K562 (cell line): Measurements from ENCODE around the gene SLC25A40. TPM values are rescaled to one million over a fixed set of nuclear protein-coding genes. Genes with fewer than 3 reads are reported as not detected.
"Not testable (repeated sequence)": the region's sequence is repeated elsewhere in the genome, so short reads cannot be mapped to it uniquely, and the experiment has no call there.

Experiments used
- ATAC-seq: fragments of 200-7000 bp; cut with Tn5 transposase; 3 replicates; pipeline ENCODE4 v1.9.1; 2020; ENCODE audit warnings: moderate library complexity
- BruUV-seq: library from RNA; stranded (reverse); fragments of 400-500 nt; replicated peaks from 2 replicates; lab custom pipeline; 2021; lab: Mats Ljungman, UMichigan
- CTCF ChIA-PET: fragments of 300-600 bp; formaldehyde crosslinking; extraction: SDS; loops from one replicate; lab custom pipeline; 2021; ENCODE audit warnings: low intra/inter-chr PET ratio; lab: Yijun Ruan, JAX
- POLR2A ChIA-PET: fragments of 300-600, 350-650 bp; sonication (Branson Sonifier 250); formaldehyde crosslinking; extraction: SDS; loops from one replicate; lab custom pipeline; 2021; ENCODE audit warnings: antibody characterized with exemption, inconsistent platforms; lab: Yijun Ruan, JAX
- DNase-seq, 4 experiments: peaks; one replicate each; pipeline versions ENCODE4 v3.0.0 to v3.0.0-alpha.2; 2011 to 2018; ENCODE audit warnings: low spot score in 3 of 4, mixed read lengths in 3 of 4; ENCODE audit errors: extremely low read depth in 1 of 4
- FAIRE-seq: peaks from 2 replicates; lab custom pipeline; 2011; peaks lifted over from hg19 to GRCh38; lab: Jason Lieb, UNC
- H2AFZ ChIP-seq: 2 replicates; pipeline ENCODE4 v1.6.0; 2011; ENCODE audit warnings: low read depth, low read length, control low read depth, inconsistent platforms
- H3K27ac ChIP-seq: fragments of 200-600 bp; 3 replicates; pipeline ENCODE4 v1.8.0; 2011; ENCODE audit warnings: low read depth, mild to moderate bottlenecking, control low read depth, inconsistent platforms, low read length, moderate library complexity, mixed read lengths; ENCODE audit errors: extremely low read depth
- H3K27me3 ChIP-seq, 2 experiments: fragments of 300-600 bp in 1 of 2; 2 replicates in 1 of 2; 3 replicates in 1 of 2; pipeline versions ENCODE4 v1.6.0 to v1.8.0; 2011; ENCODE audit warnings: inconsistent platforms in 2 of 2, low read length in 2 of 2, mild to moderate bottlenecking in 1 of 2, mixed read lengths in 1 of 2, moderate library complexity in 1 of 2; ENCODE audit not compliant: control insufficient read depth in 2 of 2, insufficient read depth in 2 of 2
- H3K36me3 ChIP-seq: fragments of 300-600 bp; 3 replicates; pipeline ENCODE4 v1.8.0; 2011; ENCODE audit warnings: mild to moderate bottlenecking, low read length, inconsistent platforms; ENCODE audit not compliant: control insufficient read depth, insufficient read depth
- H3K4me1 ChIP-seq, 2 experiments: fragments of 200-600 bp in 1 of 2; replicated peaks in 1 of 2; 2 replicates in 1 of 2; 3 replicates in 1 of 2; pipeline versions ENCODE4 v1.5.1 to v1.8.0; 2011; ENCODE audit warnings: inconsistent platforms in 2 of 2, low read length in 2 of 2, mild to moderate bottlenecking in 1 of 2, mixed read lengths in 1 of 2, moderate library complexity in 1 of 2; ENCODE audit not compliant: control insufficient read depth in 2 of 2, insufficient read depth in 2 of 2
- H3K4me2 ChIP-seq: 2 replicates; pipeline ENCODE4 v1.6.1; 2011; ENCODE audit warnings: low read length, control low read depth, inconsistent platforms, mixed read lengths; ENCODE audit not compliant: insufficient read depth
- H3K4me3 ChIP-seq: fragments of 200-600 bp; sonication (generic), shearing (Covaris generic); 2 replicates; pipeline ENCODE4 v1.5.1; 2016; ENCODE audit warnings: control low read depth, inconsistent platforms
- H3K79me2 ChIP-seq: fragments of 200-600 bp; 3 replicates; pipeline ENCODE4 v1.8.0; 2011; ENCODE audit warnings: low read length, inconsistent platforms; ENCODE audit not compliant: control insufficient read depth, insufficient read depth
- H3K9ac ChIP-seq, 2 experiments: 2 replicates each; pipeline versions ENCODE4 v1.6.0 to v1.6.1; 2011; ENCODE audit warnings: low read depth in 2 of 2, low read length in 2 of 2, control low read depth in 1 of 2, inconsistent platforms in 1 of 2, mild to moderate bottlenecking in 1 of 2, mixed read lengths in 1 of 2; ENCODE audit not compliant: insufficient read depth in 1 of 2
- H3K9me1 ChIP-seq: one replicate; pipeline ENCODE4 v1.6.0; 2011; ENCODE audit warnings: inconsistent platforms, mild to moderate bottlenecking, low read length, moderate library complexity; ENCODE audit not compliant: control insufficient read depth, insufficient read depth
- H3K9me3 ChIP-seq: replicated peaks from 2 replicates; pipeline ENCODE4 v1.5.1; 2011; ENCODE audit warnings: low read depth, low read length, inconsistent platforms; ENCODE audit not compliant: control insufficient read depth, insufficient read depth
- H4K20me1 ChIP-seq: replicated peaks from 2 replicates; pipeline ENCODE4 v1.6.1; 2011; ENCODE audit warnings: low read length, inconsistent platforms, mixed read lengths; ENCODE audit not compliant: control insufficient read depth, insufficient read depth
- NFATC3 ChIP-seq: fragments of 450-650 bp; IDR thresholded peaks from 2 replicates; pipeline ENCODE4 v1.6.1; 2017; ENCODE audit warnings: mild to moderate bottlenecking
- SETDB1 ChIP-seq: IDR thresholded peaks from one replicate; pipeline ENCODE4 v1.6.1; 2012; ENCODE audit warnings: low read length, control low read depth, inconsistent platforms
- TRIM24 ChIP-seq, 2 experiments: fragments of 450-650 bp; IDR thresholded peaks; 2 replicates each; pipeline ENCODE4 v1.6.1; 2016
- WGBS: fragments of 100-300 bp; shearing (Covaris generic); methylation state at CpG from one replicate; pipeline ENCODE4 v1.1.6; 2016; ENCODE audit warnings: low coverage, mixed read lengths; ENCODE audit not compliant: insufficient coverage; ENCODE audit errors: missing lambda C conversion rate; 5-methylcytosine and 5-hydroxymethylcytosine counted together
- in situ Hi-C: fragments of 300-500 bp; cut with MboI; formaldehyde crosslinking; loops from 4 replicates; pipeline ENCODE4 v1.15.0; 2018; ENCODE audit warnings: inconsistent platforms, mixed read lengths
- intact Hi-C: fragments of 100-400 bp; cut with micrococcal nuclease; formaldehyde crosslinking; loops from 2 replicates; pipeline ENCODE4 v1.14.2; 2022
- polyA plus RNA-seq, 8 experiments: library from polyadenylated mRNA; depleted of rRNA in 4 of 8; stranded (reverse) in 5 of 8; unstranded in 3 of 8; fragments of >200 nt; fragmentation: Nextera tagmentation in 2 of 8; fragmentation: Illumina TruSeq in 1 of 8; extraction: Ambion mirVana in 2 of 8; extraction: Trizol in 1 of 8; gene quantifications; 2 replicates each; pipeline versions ENCODE4 v1.2.1 to v1.2.3, GENCODE V29; 2011 to 2014; ENCODE audit warnings: inconsistent platforms in 1 of 8, missing spikeins in 1 of 8
- total RNA-seq, 7 experiments: library from RNA; depleted of rRNA in 6 of 7; stranded (reverse); fragments of >200 nt in 6 of 7; fragmentation: Illumina TruSeq in 2 of 7; extraction: Trizol in 2 of 7; gene quantifications; 2 replicates each; pipeline versions ENCODE4 v1.2.1 to v1.2.3, GENCODE V29; 2011 to 2021; ENCODE audit warnings: low replicate concordance in 1 of 7
- TF ChIP-seq, protein P1 (sequence below): sonication (generic); formaldehyde crosslinking; IDR thresholded peaks from 2 replicates; pipeline ENCODE4 v1.8.1; 2023; ENCODE audit warnings: mild to moderate bottlenecking, missing genetic modification reagents

Gene SLC25A40
- total and polyA plus RNA-seq, 9 of the 15 experiments (the other 6 are each of a cell fraction or from before 2014, with no cell fraction given) = 6.7 to 44.0 (median 26.5) TPM

DNA sequence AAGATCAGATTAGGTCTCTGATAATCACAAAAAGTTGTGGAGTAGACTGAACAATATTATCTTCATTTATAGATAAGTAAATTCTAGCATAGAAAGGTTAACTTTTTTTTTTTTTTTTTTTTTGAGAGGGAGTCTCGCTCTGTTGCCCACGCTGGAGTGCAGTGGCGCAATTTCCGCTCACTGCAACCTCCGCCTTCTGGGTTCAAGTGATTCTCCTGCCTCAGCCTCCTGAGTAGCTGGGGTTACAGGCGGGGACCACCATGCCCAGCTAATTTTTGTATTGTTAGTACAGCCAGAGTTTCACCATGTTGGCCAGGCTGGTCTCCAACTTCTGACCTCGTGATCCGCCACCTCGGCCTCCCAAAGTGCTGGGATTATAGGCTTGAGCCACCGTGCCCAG lies 2.8 kb downstream of the SLC25A40 start:
- ATAC-seq, H4K20me1 ChIP-seq, BruUV-seq, CTCF ChIA-PET, FAIRE-seq, H3K9me1 ChIP-seq, H3K27me3 ChIP-seq, H2AFZ ChIP-seq, H3K4me1 ChIP-seq, DNase-seq, H3K27ac ChIP-seq, POLR2A ChIA-PET, in situ Hi-C loops, H3K9me3 ChIP-seq: not testable (repeated sequence)
- WGBS = 90% methylated on average over 8 of the region's 10 CpGs
- 0 out of 4 replicates have a peak overlapping the region, but pooled peaks have one; percentile 7 to 96 for H3K9ac ChIP-seq
- peaks cover 99% of the 10 kb centered on the region for H3K79me2 ChIP-seq
- TF ChIP-seq, protein P1, sequence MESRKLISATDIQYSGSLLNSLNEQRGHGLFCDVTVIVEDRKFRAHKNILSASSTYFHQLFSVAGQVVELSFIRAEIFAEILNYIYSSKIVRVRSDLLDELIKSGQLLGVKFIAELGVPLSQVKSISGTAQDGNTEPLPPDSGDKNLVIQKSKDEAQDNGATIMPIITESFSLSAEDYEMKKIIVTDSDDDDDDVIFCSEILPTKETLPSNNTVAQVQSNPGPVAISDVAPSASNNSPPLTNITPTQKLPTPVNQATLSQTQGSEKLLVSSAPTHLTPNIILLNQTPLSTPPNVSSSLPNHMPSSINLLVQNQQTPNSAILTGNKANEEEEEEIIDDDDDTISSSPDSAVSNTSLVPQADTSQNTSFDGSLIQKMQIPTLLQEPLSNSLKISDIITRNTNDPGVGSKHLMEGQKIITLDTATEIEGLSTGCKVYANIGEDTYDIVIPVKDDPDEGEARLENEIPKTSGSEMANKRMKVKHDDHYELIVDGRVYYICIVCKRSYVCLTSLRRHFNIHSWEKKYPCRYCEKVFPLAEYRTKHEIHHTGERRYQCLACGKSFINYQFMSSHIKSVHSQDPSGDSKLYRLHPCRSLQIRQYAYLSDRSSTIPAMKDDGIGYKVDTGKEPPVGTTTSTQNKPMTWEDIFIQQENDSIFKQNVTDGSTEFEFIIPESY (CRISPR knock-in tag) = peak; percentile 65; the same call in 1 of the 2 replicates
- peak overlapping the region; percentile 86; the same call in 1 of the 2 replicates for H3K4me3 ChIP-seq
- intact Hi-C loops = loop anchor here (10.0 kb wide), 3 partner anchors 341 to 719 kb away; partner anchors contain the start of genes DMTF1 and TMEM243
- peaks cover 47% of the 10 kb centered on the region for H3K36me3 ChIP-seq
- H3K4me2 ChIP-seq = 0 out of 2 replicates have a peak overlapping the region, but pooled peaks have one; percentile 75

DNA sequence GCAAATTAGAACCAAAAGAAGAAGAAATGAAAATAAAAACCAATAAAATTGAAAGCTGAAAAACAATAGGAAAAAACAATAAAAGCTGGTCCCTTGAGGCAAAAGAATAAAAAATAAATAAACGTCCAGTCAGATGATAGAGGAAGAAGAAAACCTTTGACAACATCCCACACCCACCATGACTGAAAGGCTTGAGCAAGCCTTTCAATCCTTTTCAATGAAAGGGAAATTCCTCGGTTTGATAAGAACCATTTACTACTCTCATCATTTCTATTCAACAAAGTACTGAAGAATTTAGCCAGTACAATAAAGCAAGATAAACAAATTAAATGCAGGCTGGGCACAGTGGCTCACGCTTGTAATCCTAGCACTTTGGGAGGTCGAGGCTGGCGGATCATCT lies 3.8 kb downstream of the SLC25A40 start:
- peaks cover 9% of the 10 kb centered on the region for H3K9me3 ChIP-seq
- H3K9ac ChIP-seq = no peak overlapping the region
- H3K4me1 ChIP-seq = peaks cover 2 to 7% of the 10 kb centered on the region in 2 experiments; a peak in 3 of 5 replicates
- FAIRE-seq (no peak), DNase-seq (no peak), ATAC-seq (no peak)
- WGBS = 81% methylated on average over 5 of the region's 5 CpGs
- H4K20me1 ChIP-seq = no peaks in the 10 kb centered on the region
- TF ChIP-seq TRIM24 (IDR thresholded peaks at IDR 0.05) (0 out of 4 replicates have a peak, but pooled peaks of 1 of the 2 experiments have one; percentile 19), SETDB1 (no peak), NFATC3 (no peak)
- ChIA-PET CTCF (no interaction called here), POLR2A (interaction anchor here (0.6 kb wide), 1 partner anchor 27 kb away, joined by 3 read pairs; no protein-coding TSS in a partner anchor)
- peaks cover 51% of the 10 kb centered on the region for H3K36me3 ChIP-seq
- H3K27me3 ChIP-seq = no peaks in the 10 kb centered on the region
- in situ Hi-C loops (no loop called here), intact Hi-C loops (loop anchor here (10.0 kb wide), 3 partner anchors 342 to 718 kb away; partner anchors contain the start of genes DMTF1 and TMEM243)
- H3K27ac ChIP-seq = no peak overlapping the region
- H3K79me2 ChIP-seq = peaks cover 99% of the 10 kb centered on the region
- H3K9me1 ChIP-seq = no peaks in the 10 kb centered on the region
- no peak overlapping the region for H3K4me2 ChIP-seq
- H3K4me3 ChIP-seq = no peak overlapping the region
- BruUV-seq = no TSS peak
- H2AFZ ChIP-seq = no peak overlapping the region
